Uterus (tissue), 4 donors: ENCODE data around the gene NPL. TPM values are rescaled to one million over a fixed set of nuclear protein-coding genes. Genes with fewer than 3 reads are reported as not detected.

ENCODE experiments used
- DNase-seq, 2 donors: peaks; one replicate each; pipeline ENCODE4 v3.0.0-alpha.2; 2019 to 2020
- H3K27ac ChIP-seq, 2 donors: fragments of 200-600 bp; sonication (generic); 1 replicate in 1 of 2; 2 replicates in 1 of 2; pipeline ENCODE4 v1.5.1; 2016 to 2018
- H3K27me3 ChIP-seq, 2 donors: fragments of 200-600 bp; sonication (generic); one replicate each; pipeline ENCODE4 v1.5.1; 2018 to 2019; ENCODE audit warnings: control low read depth in 1 of 2
- H3K36me3 ChIP-seq, 2 donors: fragments of 200-600 bp; sonication (generic); one replicate each; pipeline ENCODE4 v1.5.1; 2019; ENCODE audit warnings: control low read depth in 1 of 2
- H3K4me1 ChIP-seq, 2 donors: fragments of 200-600 bp; sonication (generic); one replicate each; pipeline ENCODE4 v1.5.1; 2018 to 2019; ENCODE audit warnings: control low read depth in 1 of 2
- H3K4me3 ChIP-seq, 2 donors: fragments of 200-600 bp; sonication (generic); 1 replicate in 1 of 2; 2 replicates in 1 of 2; pipeline ENCODE4 v1.5.1; 2018 to 2019; ENCODE audit warnings: mild to moderate bottlenecking in 1 of 2
- H3K9me3 ChIP-seq, 2 donors: fragments of 200-600 bp; sonication (generic); one replicate each; pipeline ENCODE4 v1.5.1; 2019; ENCODE audit warnings: control low read depth in 1 of 2
- CTCF ChIP-seq, 4 experiments: fragments of 200-600 bp in 2 of 4; fragments of 450-650 bp in 2 of 4; sonication (generic) in 2 of 4; IDR thresholded peaks; one replicate each; pipeline ENCODE4 v1.5.1; 2016 to 2019; ENCODE audit warnings: antibody characterized with exemption in 4 of 4, mild to moderate bottlenecking in 2 of 4, moderate library complexity in 1 of 4
- POLR2A ChIP-seq, 2 donors: fragments of 450-650 bp; IDR thresholded peaks; one replicate each; pipeline ENCODE4 v1.6.1; 2016; ENCODE audit warnings: antibody characterized with exemption in 2 of 2, mild to moderate bottlenecking in 1 of 2, moderate library complexity in 1 of 2
- intact Hi-C: fragments of 100-400 bp; cut with DNase I; formaldehyde crosslinking; loops from one replicate; pipeline ENCODE4 v1.15.1; 2023; ENCODE audit warnings: low total_unique reads
- total RNA-seq, 4 donors: library from RNA; depleted of rRNA in 3 of 4; stranded (reverse); fragments of >200 nt in 3 of 4; gene quantifications; one replicate each; pipeline versions ENCODE4 v1.1.0 to v1.2.4, GENCODE V29; 2014 to 2023
- donor health status: DM: yes; HTN: yes; CAD: no.

The NPL gene
- total RNA-seq, 4 donors from 2014 or later = 0.29 to 9.9 (median 4.4) TPM

GRCh38 chr1:182817802-182818201, 28.2 kb downstream of the NPL start:
- Histone ChIP-seq H3K4me3 (no peak overlapping the region), H3K9me3 (no peaks in the 10 kb centered on the region), H3K36me3 (no peaks in the 10 kb centered on the region), H3K4me1 (no peaks in the 10 kb centered on the region), H3K27ac (no peak overlapping the region), H3K27me3 (no peaks in the 10 kb centered on the region)
- intact Hi-C loops = no loop called here
- TF ChIP-seq POLR2A (IDR thresholded peaks at IDR 0.05) (no peak), CTCF (IDR thresholded peaks at IDR 0.05) (no peak)
- no peak for DNase-seq

GRCh38 chr1:182823220-182823619, 33.6 kb downstream of the NPL start:
- H3K36me3 ChIP-seq = no peaks in the 10 kb centered on the region
- H3K4me1 ChIP-seq = no peaks in the 10 kb centered on the region
- no peaks in the 10 kb centered on the region for H3K9me3 ChIP-seq
- intact Hi-C loops = no loop called here
- H3K4me3 ChIP-seq = no peak overlapping the region
- H3K27ac ChIP-seq = no peak overlapping the region
- DNase-seq = no peak
- TF ChIP-seq CTCF (IDR thresholded peaks at IDR 0.05) (no peak), POLR2A (IDR thresholded peaks at IDR 0.05) (no peak)
- H3K27me3 ChIP-seq = no peaks in the 10 kb centered on the region

GRCh38 chr1:182826892-182827291, 37.3 kb downstream of the NPL start:
- no peaks in the 10 kb centered on the region for H3K4me1 ChIP-seq
- H3K27me3 ChIP-seq = no peaks in the 10 kb centered on the region
- H3K27ac ChIP-seq = no peak overlapping the region
- DNase-seq = no peak
- TF ChIP-seq POLR2A (IDR thresholded peaks at IDR 0.05) (no peak), CTCF (IDR thresholded peaks at IDR 0.05) (no peak)
- intact Hi-C loops = no loop called here
- no peaks in the 10 kb centered on the region for H3K36me3 ChIP-seq
- H3K4me3 ChIP-seq = no peak overlapping the region
- no peaks in the 10 kb centered on the region for H3K9me3 ChIP-seq

GRCh38 chr1:182829285-182829932, 39.8 kb downstream of the NPL start:
- Histone ChIP-seq H3K36me3 (no peaks in the 10 kb centered on the region), H3K9me3 (no peaks in the 10 kb centered on the region), H3K4me1 (no peaks in the 10 kb centered on the region), H3K4me3 (no peak overlapping the region), H3K27me3 (no peaks in the 10 kb centered on the region), H3K27ac (no peak overlapping the region)
- no peak for DNase-seq
- TF ChIP-seq CTCF (IDR thresholded peaks at IDR 0.05) = no peak
- TF ChIP-seq POLR2A (IDR thresholded peaks at IDR 0.05) = no peak
- intact Hi-C loops = no loop called here

- no peak for TF ChIP-seq CTCF (IDR thresholded peaks at IDR 0.05)
- no peak for TF ChIP-seq POLR2A (IDR thresholded peaks at IDR 0.05)
- DNase-seq = no peak
- Histone ChIP-seq H3K4me3 (no peak overlapping the region), H3K36me3 (no peaks in the 10 kb centered on the region), H3K27ac (no peak overlapping the region), H3K27me3 (no peaks in the 10 kb centered on the region), H3K4me1 (no peaks in the 10 kb centered on the region), H3K9me3 (no peaks in the 10 kb centered on the region)
- intact Hi-C loops = no loop called here
Observed at GRCh38 chr1:182833271-182833670, 43.7 kb downstream of the NPL start.
